ENCODE data around the gene HDAC3.

HDAC3 gene

DNA sequence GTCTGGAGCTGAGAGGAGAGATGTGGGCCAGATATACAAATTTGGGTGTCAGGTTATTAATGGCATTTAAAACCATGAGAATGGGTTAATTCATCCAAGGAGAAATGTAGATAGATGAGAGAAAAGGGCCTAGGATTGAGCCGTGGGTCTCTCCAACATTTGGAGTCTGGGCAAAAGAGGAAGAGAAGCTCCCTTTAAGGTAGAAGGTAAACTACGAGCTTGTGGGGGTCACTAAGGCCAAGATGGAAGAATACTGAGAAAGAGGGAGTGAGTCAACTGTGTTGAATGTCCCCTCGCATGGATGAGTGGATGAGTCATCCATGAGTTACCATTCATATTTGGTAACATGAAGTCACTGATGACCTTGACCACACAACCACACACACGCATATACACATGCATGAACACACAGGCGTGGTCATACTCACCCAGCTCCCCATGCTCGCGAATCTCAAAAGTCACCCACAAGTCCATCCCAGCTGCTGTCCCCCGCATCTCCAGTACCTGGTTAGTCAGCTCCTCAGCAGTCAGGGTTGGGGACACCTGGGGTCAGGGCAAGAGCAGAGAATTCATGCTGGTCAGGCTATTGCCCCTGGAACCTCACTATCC lies 21.4 kb upstream of the HDAC3 start:
- no peak overlapping the region for H3K4me3 ChIP-seq (replicated peaks in 1 of 2; ENCODE audit: low read depth in 2 of 2, low read length in 2 of 2)
- DNase-seq (ENCODE audit: low read depth in 2 of 2) = peak; percentile 62 to 98
- TF ChIP-seq, protein P1, sequence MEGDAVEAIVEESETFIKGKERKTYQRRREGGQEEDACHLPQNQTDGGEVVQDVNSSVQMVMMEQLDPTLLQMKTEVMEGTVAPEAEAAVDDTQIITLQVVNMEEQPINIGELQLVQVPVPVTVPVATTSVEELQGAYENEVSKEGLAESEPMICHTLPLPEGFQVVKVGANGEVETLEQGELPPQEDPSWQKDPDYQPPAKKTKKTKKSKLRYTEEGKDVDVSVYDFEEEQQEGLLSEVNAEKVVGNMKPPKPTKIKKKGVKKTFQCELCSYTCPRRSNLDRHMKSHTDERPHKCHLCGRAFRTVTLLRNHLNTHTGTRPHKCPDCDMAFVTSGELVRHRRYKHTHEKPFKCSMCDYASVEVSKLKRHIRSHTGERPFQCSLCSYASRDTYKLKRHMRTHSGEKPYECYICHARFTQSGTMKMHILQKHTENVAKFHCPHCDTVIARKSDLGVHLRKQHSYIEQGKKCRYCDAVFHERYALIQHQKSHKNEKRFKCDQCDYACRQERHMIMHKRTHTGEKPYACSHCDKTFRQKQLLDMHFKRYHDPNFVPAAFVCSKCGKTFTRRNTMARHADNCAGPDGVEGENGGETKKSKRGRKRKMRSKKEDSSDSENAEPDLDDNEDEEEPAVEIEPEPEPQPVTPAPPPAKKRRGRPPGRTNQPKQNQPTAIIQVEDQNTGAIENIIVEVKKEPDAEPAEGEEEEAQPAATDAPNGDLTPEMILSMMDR (IDR thresholded peaks at IDR 0.05; ENCODE audit: low read depth, low read length) = no peak

- TF ChIP-seq, protein P1 (IDR thresholded peaks at IDR 0.05; ENCODE audit: low read depth, low read length) = no peak
- no peak for DNase-seq (ENCODE audit: low read depth in 2 of 2)
- no peak overlapping the region for H3K4me3 ChIP-seq (replicated peaks in 1 of 2; ENCODE audit: low read depth in 2 of 2, low read length in 2 of 2)
Observed at GRCh38 chr5:141657404-141657803, 20.8 kb upstream of the HDAC3 start.

GRCh38 chr5:141656396-141656795 lies 19.7 kb upstream of the HDAC3 start:
- TF ChIP-seq, protein P1 (IDR thresholded peaks at IDR 0.05; ENCODE audit: low read depth, low read length) = no peak
- H3K4me3 ChIP-seq (replicated peaks in 1 of 2; ENCODE audit: low read depth in 2 of 2, low read length in 2 of 2) = no peak overlapping the region
- DNase-seq (ENCODE audit: low read depth in 2 of 2) = no peak

GRCh38 chr5:141655020-141655419 lies 18.4 kb upstream of the HDAC3 start:
- TF ChIP-seq, protein P1 (IDR thresholded peaks at IDR 0.05; ENCODE audit: low read depth, low read length) = no peak
- H3K4me3 ChIP-seq (replicated peaks in 1 of 2; ENCODE audit: low read depth in 2 of 2, low read length in 2 of 2) = no peak overlapping the region
- DNase-seq (ENCODE audit: low read depth in 2 of 2) = no peak

DNA sequence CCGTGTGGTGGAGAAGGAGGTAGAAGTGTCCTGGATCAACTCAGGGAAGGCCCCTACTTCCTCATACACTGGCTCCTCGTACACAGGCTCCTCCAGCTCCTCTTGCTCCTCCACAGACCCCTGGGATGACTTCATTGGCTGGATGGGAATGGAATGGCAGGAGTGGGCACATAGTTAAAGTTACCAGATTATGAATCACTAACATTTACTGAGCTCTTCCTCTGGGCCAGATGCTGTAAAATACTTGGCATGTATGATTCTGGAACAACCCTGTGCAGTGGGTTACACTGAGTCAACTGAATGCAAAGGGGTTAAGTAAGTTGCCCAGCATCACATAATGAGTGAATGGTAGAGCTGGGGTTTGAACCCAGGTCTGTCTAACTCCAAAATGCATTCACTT lies 17.6 kb upstream of the HDAC3 start:
- H3K4me3 ChIP-seq (replicated peaks in 1 of 2; ENCODE audit: low read depth in 2 of 2, low read length in 2 of 2) = no peak overlapping the region
- DNase-seq (ENCODE audit: low read depth in 2 of 2) = peak; percentile 11 to 75
- TF ChIP-seq, protein P1 (IDR thresholded peaks at IDR 0.05; ENCODE audit: low read depth, low read length) = no peak

DNA sequence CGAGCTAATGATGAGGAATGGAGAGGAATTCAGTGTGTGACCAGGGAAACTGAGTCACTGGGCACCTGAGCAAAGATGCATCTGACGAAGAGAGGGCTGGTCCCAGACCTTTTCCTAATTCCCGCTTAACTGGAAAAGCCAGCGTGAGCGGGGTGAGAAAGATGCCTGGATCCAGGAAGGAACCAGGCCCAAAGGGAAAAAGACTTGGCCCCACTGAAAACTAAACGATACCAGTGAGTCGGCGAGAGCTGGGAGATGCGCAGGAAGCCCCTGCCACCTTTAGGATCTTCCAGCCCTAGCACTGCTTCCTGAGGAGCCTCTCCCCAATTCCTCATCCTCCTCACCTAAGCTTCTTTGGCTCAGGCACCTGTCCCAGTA lies 15.1 kb upstream of the HDAC3 start:
- TF ChIP-seq, protein P1 (IDR thresholded peaks at IDR 0.05; ENCODE audit: low read depth, low read length) = no peak

More for the DNA sequence above, 15.1 kb upstream of the HDAC3 start:
- no peak for DNase-seq (ENCODE audit: low read depth in 2 of 2)
- H3K4me3 ChIP-seq (replicated peaks in 1 of 2; ENCODE audit: low read depth in 2 of 2, low read length in 2 of 2) = peak overlapping the region; percentile 75 to 80
